Measurements from ENCODE around the gene NAB1.
A peak's percentile ranks its signal among the peaks of the same experiment; 100 is the strongest.

NAB1 gene

GRCh38 chr2:190666895-190667294, 18.0 kb downstream of the NAB1 start:
- in situ Hi-C loops (cut with MboI; ENCODE audit: low pct_unique_long_range_greater_than_20kb, low sequenced_read_pairs, unreplicated experiment) = no loop called here
- DNase-seq (ENCODE audit: low spot score) = no peak
- TF ChIP-seq CTCF (IDR thresholded peaks at IDR 0.05; ENCODE audit: extremely low read depth, insufficient read depth, missing control alignments) = no peak

DNA sequence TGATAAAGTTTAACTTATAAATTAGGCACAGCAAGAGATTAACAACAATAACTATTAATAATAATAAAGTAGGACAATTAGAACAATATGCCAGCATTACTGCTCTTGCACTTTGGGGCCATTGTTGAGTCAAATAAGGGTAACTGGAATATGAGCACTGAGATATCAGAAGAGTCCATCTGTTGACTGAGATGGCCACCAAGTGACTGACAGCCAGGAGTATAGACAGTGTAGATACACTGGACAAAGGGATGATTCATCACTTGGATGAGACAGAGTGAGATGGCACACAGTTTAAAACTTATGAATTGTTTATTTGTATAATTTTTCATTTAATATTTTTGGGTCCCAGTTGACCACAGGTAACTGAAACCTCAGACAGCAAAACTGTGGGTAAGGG, 20.0 kb downstream of the NAB1 start:
- in situ Hi-C loops (cut with MboI; ENCODE audit: low pct_unique_long_range_greater_than_20kb, low sequenced_read_pairs, unreplicated experiment) = no loop called here
- no peak for TF ChIP-seq CTCF (IDR thresholded peaks at IDR 0.05; ENCODE audit: extremely low read depth, insufficient read depth, missing control alignments)
- no peak for DNase-seq (ENCODE audit: low spot score)

GRCh38 chr2:190670182-190670946, 21.5 kb downstream of the NAB1 start:
- DNase-seq (ENCODE audit: low spot score) = no peak
- no peak for TF ChIP-seq CTCF (IDR thresholded peaks at IDR 0.05; ENCODE audit: extremely low read depth, insufficient read depth, missing control alignments)
- in situ Hi-C loops (cut with MboI; ENCODE audit: low pct_unique_long_range_greater_than_20kb, low sequenced_read_pairs, unreplicated experiment) = no loop called here

GRCh38 chr2:190674966-190675650, 26.2 kb downstream of the NAB1 start:
- TF ChIP-seq CTCF (IDR thresholded peaks at IDR 0.05; ENCODE audit: extremely low read depth, insufficient read depth, missing control alignments) = no peak
- DNase-seq (ENCODE audit: low spot score) = no peak
- in situ Hi-C loops (cut with MboI; ENCODE audit: low pct_unique_long_range_greater_than_20kb, low sequenced_read_pairs, unreplicated experiment) = no loop called here

DNA sequence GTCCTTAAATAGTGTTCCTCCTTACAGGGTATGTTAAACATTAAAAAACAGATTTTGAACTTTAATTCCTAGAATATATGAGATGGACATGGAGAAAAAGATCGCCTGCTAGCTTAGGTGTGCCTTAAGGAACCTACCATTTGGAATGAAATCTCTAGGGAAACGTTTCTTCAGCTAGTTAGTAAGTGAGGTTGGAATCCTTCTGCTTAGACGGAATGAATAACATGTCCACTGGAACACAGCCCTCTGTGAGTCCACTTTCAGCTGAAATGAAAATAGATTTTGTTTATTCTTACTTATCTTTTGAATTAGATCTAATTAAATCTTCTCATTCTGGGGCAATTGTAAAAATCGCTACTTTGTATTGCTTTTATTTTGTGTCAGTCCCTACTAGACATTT, 28.4 kb downstream of the NAB1 start:
- in situ Hi-C loops (cut with MboI; ENCODE audit: low pct_unique_long_range_greater_than_20kb, low sequenced_read_pairs, unreplicated experiment) = no loop called here
- DNase-seq (ENCODE audit: low spot score) = no peak
- no peak for TF ChIP-seq CTCF (IDR thresholded peaks at IDR 0.05; ENCODE audit: extremely low read depth, insufficient read depth, missing control alignments)

DNA sequence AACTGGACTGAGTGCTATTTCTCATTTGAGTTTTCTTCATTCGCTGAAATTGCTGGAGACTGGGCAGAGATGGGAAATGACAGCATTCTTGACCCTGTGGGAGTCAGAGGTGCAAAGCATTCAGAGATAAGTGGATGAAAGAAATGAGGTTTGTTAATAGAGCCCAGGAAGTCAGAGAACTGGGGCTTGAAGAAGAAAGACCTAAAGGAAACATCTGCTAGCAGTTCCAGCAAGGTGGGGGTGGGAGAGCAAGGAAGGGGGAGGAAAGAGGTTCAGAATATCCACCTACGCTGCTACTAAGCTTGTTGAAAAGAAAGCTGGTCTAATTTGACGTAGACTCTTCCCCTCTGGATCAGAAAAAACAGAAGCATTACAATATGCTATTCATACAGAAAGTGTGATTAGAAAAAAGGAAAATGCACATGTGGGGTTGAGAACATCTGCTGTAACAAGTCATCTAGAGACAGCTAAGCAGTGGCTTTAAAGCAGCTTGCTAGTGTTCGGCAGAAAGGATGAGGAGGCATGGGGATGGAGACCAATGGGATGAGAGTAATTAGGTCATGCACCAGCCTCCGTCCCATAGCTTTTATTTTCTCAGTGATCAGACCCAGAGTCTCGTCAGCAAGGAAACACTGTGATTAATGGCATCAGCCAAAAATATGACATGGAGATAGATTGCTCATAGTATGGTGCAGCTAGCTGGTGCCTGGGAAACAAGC, 29.7 kb downstream of the NAB1 start:
- TF ChIP-seq CTCF (IDR thresholded peaks at IDR 0.05; ENCODE audit: extremely low read depth, insufficient read depth, missing control alignments) = no peak
- DNase-seq (ENCODE audit: low spot score) = peak; percentile 35
- in situ Hi-C loops (cut with MboI; ENCODE audit: low pct_unique_long_range_greater_than_20kb, low sequenced_read_pairs, unreplicated experiment) = no loop called here

All from GM13977 (cell line).